Measurements from ENCODE around the gene PIGW.

The PIGW gene

DNA sequence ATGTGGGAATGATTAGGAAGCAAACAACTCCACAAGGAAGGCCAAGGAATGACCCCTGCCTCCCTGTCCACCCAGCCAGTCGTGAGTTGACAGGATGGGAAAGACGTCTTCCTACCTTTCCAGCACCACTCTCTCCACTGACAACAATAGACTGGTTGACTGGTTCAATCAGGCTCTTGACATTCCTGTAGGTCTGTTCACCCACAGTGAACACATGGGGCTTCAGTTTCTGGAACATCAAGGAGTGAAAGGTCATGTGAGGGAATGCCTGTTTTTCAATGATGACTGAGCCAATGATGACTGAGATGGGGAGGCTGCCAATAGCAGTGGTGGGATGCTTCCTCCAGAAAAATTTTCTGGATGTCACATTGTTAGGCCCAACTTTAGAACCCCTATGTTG is 9.7 kb upstream of the PIGW start:
- no peaks in the 10 kb centered on the region for H3K4me1 ChIP-seq (ENCODE audit: control insufficient read depth in 5 of 5, insufficient read depth in 5 of 5, low read length in 5 of 5)
- no peak overlapping the region for H3K9ac ChIP-seq (ENCODE audit: low read length in 5 of 5)
- H3K4me3 ChIP-seq (ENCODE audit: low read depth in 1 of 5, low read length in 5 of 5), result no peak overlapping the region
- peaks cover 7 to 53% (median 46%) of the 10 kb centered on the region in 5 donors for H3K36me3 ChIP-seq (ENCODE audit: control insufficient read depth in 5 of 5, insufficient read depth in 5 of 5, low read length in 5 of 5)
- no peak overlapping the region for H3K27ac ChIP-seq (ENCODE audit: low read depth, low read length)
- no peaks in the 10 kb centered on the region for H3K27me3 ChIP-seq (ENCODE audit: control insufficient read depth in 5 of 5, insufficient read depth in 4 of 5, low read length in 5 of 5)
- H3K9me3 ChIP-seq (ENCODE audit: control insufficient read depth in 5 of 5, low read length in 5 of 5), result no peaks in the 10 kb centered on the region

DNA sequence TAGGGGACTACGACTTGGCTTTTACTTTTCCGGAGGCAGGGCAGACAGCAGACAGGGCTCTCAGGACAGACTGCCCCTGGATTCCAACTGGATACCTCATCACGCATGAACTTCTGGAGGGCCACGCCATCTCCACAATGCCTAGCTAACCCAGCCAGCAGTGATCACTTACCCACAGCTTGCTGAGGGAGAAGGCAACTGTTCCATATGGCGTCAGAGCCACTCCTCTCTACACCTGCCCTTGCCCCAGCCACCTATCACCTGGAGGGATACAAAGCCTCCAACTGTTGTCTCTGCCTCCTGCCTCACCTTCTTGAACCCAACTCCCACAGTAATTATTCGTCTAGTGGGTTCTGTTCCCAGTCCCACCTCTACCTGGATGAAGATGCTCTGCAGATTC is 8.9 kb upstream of the PIGW start:
- H3K4me3 ChIP-seq (ENCODE audit: low read depth in 1 of 5, low read length in 5 of 5), result no peak overlapping the region
- H3K9me3 ChIP-seq (ENCODE audit: control insufficient read depth in 5 of 5, low read length in 5 of 5), result no peaks in the 10 kb centered on the region
- H3K27me3 ChIP-seq (ENCODE audit: control insufficient read depth in 5 of 5, insufficient read depth in 4 of 5, low read length in 5 of 5), result no peaks in the 10 kb centered on the region
- H3K36me3 ChIP-seq (ENCODE audit: control insufficient read depth in 5 of 5, insufficient read depth in 5 of 5, low read length in 5 of 5), result peaks cover 7 to 49% (median 46%) of the 10 kb centered on the region in 5 donors
- no peak overlapping the region for H3K27ac ChIP-seq (ENCODE audit: low read depth, low read length)
- no peak overlapping the region for H3K9ac ChIP-seq (ENCODE audit: low read length in 5 of 5)
- H3K4me1 ChIP-seq (ENCODE audit: control insufficient read depth in 5 of 5, insufficient read depth in 5 of 5, low read length in 5 of 5), result no peaks in the 10 kb centered on the region

DNA sequence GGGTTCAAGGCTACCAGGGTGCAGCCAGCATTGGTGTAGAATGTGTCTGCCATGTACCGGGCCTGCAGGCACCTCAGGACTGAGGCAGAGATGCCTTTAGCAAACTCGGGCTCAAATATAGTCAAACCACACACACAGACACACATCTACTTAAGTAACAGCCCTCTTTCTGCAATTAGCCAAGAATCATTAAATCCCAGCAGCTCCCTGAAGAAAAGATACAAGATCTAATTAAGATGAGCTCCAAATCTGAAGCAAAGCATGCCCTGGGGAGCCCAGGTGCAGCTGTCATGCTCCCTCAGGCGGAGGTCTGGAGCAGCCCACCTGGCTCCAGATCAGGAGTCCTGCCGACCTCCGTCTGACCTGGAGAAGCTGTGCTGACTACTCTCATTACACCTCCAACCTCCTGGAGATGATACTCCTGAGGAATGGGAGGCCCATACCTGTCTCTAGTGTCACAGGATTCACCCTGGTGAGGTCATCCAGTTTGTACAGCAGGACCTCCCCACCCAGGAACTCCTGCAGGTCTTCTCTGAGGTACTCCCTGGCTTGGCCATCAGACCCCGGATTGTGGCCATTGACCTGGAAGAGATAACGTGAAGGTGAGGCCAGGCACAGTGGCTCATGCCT is 7.1 kb upstream of the PIGW start:
- H3K9ac ChIP-seq (ENCODE audit: low read length in 5 of 5), result no peak overlapping the region
- no peak overlapping the region for H3K27ac ChIP-seq (ENCODE audit: low read depth, low read length)
- H3K4me1 ChIP-seq (ENCODE audit: control insufficient read depth in 5 of 5, insufficient read depth in 5 of 5, low read length in 5 of 5), result no peaks in the 10 kb centered on the region
- H3K9me3 ChIP-seq (ENCODE audit: control insufficient read depth in 5 of 5, low read length in 5 of 5), result no peaks in the 10 kb centered on the region
- no peaks in the 10 kb centered on the region for H3K27me3 ChIP-seq (ENCODE audit: control insufficient read depth in 5 of 5, insufficient read depth in 4 of 5, low read length in 5 of 5)
- H3K36me3 ChIP-seq (ENCODE audit: control insufficient read depth in 5 of 5, insufficient read depth in 5 of 5, low read length in 5 of 5), result peaks cover 7 to 63% (median 57%) of the 10 kb centered on the region in 5 donors
- H3K4me3 ChIP-seq (ENCODE audit: low read depth in 1 of 5, low read length in 5 of 5), result no peak overlapping the region

DNA sequence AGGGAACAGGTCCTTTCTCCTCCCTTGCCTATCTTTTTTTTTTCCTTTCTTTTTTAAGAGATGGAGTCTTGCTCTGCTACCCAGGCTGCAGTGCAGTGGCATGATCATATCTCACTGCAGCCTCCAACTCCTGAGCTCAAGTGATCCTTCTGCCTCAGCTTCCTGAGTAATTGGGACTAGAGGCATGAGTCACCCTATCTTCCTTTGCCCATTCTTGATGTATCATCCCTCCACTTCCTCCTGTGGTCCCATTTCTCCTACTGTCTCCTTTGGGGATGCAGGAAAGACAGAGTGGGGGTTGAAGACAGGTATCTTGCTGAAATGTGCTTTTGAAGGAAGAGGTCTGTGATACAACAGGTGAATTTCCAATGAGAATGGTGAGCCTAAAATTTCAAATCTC is 5.7 kb upstream of the PIGW start:
- no peak overlapping the region for H3K4me3 ChIP-seq (ENCODE audit: low read depth in 1 of 5, low read length in 5 of 5)
- no peaks in the 10 kb centered on the region for H3K9me3 ChIP-seq (ENCODE audit: control insufficient read depth in 5 of 5, low read length in 5 of 5)
- peaks cover 0 to 6% (median 4%) of the 10 kb centered on the region in 5 donors for H3K4me1 ChIP-seq (ENCODE audit: control insufficient read depth in 5 of 5, insufficient read depth in 5 of 5, low read length in 5 of 5)
- peaks cover 5 to 65% (median 60%) of the 10 kb centered on the region in 5 donors for H3K36me3 ChIP-seq (ENCODE audit: control insufficient read depth in 5 of 5, insufficient read depth in 5 of 5, low read length in 5 of 5)
- no peak overlapping the region for H3K27ac ChIP-seq (ENCODE audit: low read depth, low read length)
- no peak overlapping the region for H3K9ac ChIP-seq (ENCODE audit: low read length in 5 of 5)
- H3K27me3 ChIP-seq (ENCODE audit: control insufficient read depth in 5 of 5, insufficient read depth in 4 of 5, low read length in 5 of 5), result no peaks in the 10 kb centered on the region

DNA sequence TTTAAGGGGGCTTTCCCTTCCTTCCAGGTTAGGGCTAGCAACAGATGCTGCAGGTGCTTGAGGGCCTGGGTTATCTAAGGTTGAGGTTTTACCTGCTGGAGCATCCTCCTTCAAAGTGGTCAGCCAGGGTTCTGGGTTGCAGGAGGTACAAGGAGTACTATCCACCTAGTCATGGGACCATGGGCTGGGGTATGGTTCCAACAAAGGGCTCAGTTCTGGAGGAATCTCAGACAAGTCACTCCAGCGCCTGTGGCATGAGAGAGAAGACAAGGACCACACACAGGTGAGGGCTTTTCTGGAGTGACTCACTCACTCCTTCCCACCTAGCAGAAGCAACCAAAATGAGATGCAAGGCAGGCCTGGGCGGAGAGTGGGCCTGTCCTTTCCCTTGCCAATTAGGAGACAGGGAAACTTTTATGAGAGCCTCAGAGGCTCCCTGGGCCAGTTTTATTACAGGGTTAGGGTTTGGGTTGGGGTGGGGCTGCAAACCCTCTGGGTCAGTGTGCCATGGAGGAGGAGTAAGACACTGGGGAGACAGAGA is 2.3 kb upstream of the PIGW start:
- H3K4me3 ChIP-seq (ENCODE audit: low read depth in 1 of 5, low read length in 5 of 5), result no peak overlapping the region
- H3K4me1 ChIP-seq (ENCODE audit: control insufficient read depth in 5 of 5, insufficient read depth in 5 of 5, low read length in 5 of 5), result peaks cover 0 to 24% (median 19%) of the 10 kb centered on the region in 5 donors
- peaks cover 4 to 40% (median 34%) of the 10 kb centered on the region in 5 donors for H3K36me3 ChIP-seq (ENCODE audit: control insufficient read depth in 5 of 5, insufficient read depth in 5 of 5, low read length in 5 of 5)
- H3K27ac ChIP-seq (ENCODE audit: low read depth, low read length), result no peak overlapping the region
- no peak overlapping the region for H3K9ac ChIP-seq (ENCODE audit: low read length in 5 of 5)
- no peaks in the 10 kb centered on the region for H3K27me3 ChIP-seq (ENCODE audit: control insufficient read depth in 5 of 5, insufficient read depth in 4 of 5, low read length in 5 of 5)
- no peaks in the 10 kb centered on the region for H3K9me3 ChIP-seq (ENCODE audit: control insufficient read depth in 5 of 5, low read length in 5 of 5)

DNA sequence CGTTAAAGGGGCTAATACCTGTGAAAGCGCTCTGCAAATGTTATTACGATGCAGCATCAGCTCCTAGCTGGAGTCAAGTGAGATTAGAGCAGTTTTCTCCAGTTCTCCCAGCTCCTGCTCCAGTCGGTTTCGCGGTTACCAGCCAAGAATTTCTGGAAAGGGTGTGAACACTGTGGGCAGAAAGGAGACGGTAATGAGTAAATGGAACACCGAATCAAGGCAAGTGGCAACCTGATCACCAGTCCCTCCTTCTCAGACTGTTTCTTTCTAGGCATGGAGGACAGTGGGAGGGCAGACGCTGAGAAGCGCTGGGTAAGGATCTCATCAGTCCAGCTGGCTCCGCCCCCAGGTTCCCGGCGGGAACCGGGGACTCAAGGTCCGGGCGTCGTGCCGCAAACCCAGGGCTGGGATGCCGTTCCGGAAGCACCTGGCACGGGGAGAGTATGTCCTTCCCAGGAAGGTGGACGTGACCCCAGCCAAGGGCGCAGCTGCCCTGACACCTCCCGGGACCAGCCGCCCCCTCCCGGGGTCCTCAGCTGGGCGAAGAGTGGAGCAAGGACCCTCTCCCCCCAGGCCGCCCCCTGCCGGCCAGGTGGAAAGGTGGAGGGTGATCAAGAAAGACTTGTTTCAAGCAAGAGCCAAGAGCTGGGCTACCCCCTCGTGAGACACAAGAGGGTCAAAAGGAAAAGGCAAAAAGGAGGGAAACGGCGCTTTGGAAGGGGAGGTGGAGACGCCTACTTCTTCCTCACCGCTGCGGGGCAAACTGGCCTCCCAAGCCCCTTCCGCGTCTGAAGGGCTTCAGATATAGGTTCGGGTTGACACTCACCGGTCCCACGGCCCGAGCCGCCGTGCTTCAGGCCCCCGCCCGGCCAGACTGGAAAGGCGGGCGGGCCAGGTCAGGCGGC is 600 bp upstream of the PIGW start:
- peak overlapping the region; percentile 63 to 97 (median 79) for H3K9ac ChIP-seq (ENCODE audit: low read length in 5 of 5)
- peak overlapping the region; percentile 90 to 97 (median 94) for H3K4me3 ChIP-seq (ENCODE audit: low read depth in 1 of 5, low read length in 5 of 5)
- H3K4me1 ChIP-seq (ENCODE audit: control insufficient read depth in 5 of 5, insufficient read depth in 5 of 5, low read length in 5 of 5), result peaks cover 0 to 24% (median 19%) of the 10 kb centered on the region in 5 donors
- H3K36me3 ChIP-seq (ENCODE audit: control insufficient read depth in 5 of 5, insufficient read depth in 5 of 5, low read length in 5 of 5), result peaks cover 8 to 30% (median 27%) of the 10 kb centered on the region in 5 donors
- H3K9me3 ChIP-seq (ENCODE audit: control insufficient read depth in 5 of 5, low read length in 5 of 5), result no peaks in the 10 kb centered on the region
- H3K27ac ChIP-seq (ENCODE audit: low read depth, low read length), result peak overlapping the region; percentile 92
- H3K27me3 ChIP-seq (ENCODE audit: control insufficient read depth in 5 of 5, insufficient read depth in 4 of 5, low read length in 5 of 5), result no peaks in the 10 kb centered on the region

DNA sequence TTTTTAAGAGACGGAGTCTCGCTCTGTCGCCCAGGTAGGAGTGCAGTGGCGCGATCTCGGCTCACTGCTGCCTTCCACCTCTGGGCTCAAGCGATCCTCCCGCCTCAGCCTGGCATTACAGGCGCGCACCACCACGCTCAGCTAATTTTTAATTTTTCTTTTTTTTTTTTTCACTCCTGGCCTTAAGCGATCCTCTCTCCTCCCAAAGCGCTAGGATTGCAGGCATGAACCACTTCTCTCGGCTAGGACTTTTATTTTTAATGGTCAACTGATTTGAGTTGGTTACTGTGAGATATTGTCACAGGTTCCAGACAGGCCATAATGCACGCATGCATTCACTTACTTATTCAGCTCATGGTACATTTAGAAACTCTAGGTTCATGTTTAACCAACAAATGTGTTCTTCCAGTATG is 888 bp downstream of the PIGW start:
- H3K36me3 ChIP-seq (ENCODE audit: control insufficient read depth in 5 of 5, insufficient read depth in 5 of 5, low read length in 5 of 5), result peaks cover 8 to 30% (median 20%) of the 10 kb centered on the region in 5 donors
- H3K9ac ChIP-seq (ENCODE audit: low read length in 5 of 5), result peak overlapping the region in 4 of 5 donors; percentile 33 to 97 (median 84)
- H3K27ac ChIP-seq (ENCODE audit: low read depth, low read length), result peak overlapping the region; percentile 92

DNA sequence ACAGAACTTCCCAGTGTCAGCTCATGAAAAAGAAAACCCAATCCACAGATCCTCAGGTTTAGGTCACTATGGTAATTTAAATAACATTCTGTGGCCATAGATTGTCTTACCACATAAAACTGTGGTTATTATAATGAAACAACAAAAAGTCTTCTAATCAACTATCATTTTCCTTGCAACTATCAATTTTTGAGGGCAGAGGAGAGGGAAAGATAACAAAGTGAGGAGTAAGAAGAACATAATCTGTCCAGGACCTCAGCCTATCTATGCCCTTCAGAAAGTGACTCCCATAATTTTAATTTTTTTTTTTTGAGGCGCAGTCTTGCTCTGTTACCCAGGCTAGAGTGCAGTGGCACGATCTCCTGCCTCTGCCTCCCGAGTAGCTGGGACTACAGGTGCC is 5.9 kb downstream of the PIGW start:
- no peak overlapping the region for H3K9ac ChIP-seq (ENCODE audit: low read length in 5 of 5)
- H3K4me3 ChIP-seq (ENCODE audit: low read depth in 1 of 5, low read length in 5 of 5), result no peak overlapping the region
- H3K27me3 ChIP-seq (ENCODE audit: control insufficient read depth in 5 of 5, insufficient read depth in 4 of 5, low read length in 5 of 5), result no peaks in the 10 kb centered on the region
- H3K27ac ChIP-seq (ENCODE audit: low read depth, low read length), result no peak overlapping the region
- H3K9me3 ChIP-seq (ENCODE audit: control insufficient read depth in 5 of 5, low read length in 5 of 5), result no peaks in the 10 kb centered on the region
- peaks cover 3 to 12% (median 10%) of the 10 kb centered on the region in 5 donors for H3K36me3 ChIP-seq (ENCODE audit: control insufficient read depth in 5 of 5, insufficient read depth in 5 of 5, low read length in 5 of 5)
- H3K4me1 ChIP-seq (ENCODE audit: control insufficient read depth in 5 of 5, insufficient read depth in 5 of 5, low read length in 5 of 5), result peaks cover 0 to 19% (median 15%) of the 10 kb centered on the region in 5 donors

More for the DNA sequence above, 888 bp downstream of the PIGW start:
- Histone ChIP-seq H3K9me3 (ENCODE audit: control insufficient read depth in 5 of 5, low read length in 5 of 5) (no peaks in the 10 kb centered on the region), H3K4me1 (ENCODE audit: control insufficient read depth in 5 of 5, insufficient read depth in 5 of 5, low read length in 5 of 5) (peaks cover 0 to 24% (median 19%) of the 10 kb centered on the region in 5 donors), H3K4me3 (ENCODE audit: low read depth in 1 of 5, low read length in 5 of 5) (peak overlapping the region; percentile 81 to 97 (median 93)), H3K27me3 (ENCODE audit: control insufficient read depth in 5 of 5, insufficient read depth in 4 of 5, low read length in 5 of 5) (no peaks in the 10 kb centered on the region)

DNA sequence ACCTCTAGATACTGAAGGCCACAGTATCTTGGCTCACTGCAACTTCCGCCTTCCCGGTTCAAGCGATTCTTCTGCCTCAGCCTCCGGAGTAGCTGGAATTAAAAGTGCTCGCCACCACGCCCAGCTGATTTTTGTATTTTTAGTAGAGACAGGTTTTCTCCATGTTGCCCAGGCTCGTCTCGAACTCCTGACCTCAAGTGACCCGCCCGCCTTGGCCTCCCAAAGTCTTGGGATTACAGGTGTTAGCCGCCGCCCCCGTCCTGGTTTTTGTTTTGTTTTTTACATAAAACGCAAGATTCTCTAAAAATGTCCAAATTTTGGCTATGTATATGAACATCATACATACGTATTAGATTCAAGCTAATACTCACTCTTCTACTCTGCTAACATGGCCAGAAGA is 8.0 kb downstream of the PIGW start:
- H3K4me3 ChIP-seq (ENCODE audit: low read depth in 1 of 5, low read length in 5 of 5), result no peak overlapping the region
- H3K4me1 ChIP-seq (ENCODE audit: control insufficient read depth in 5 of 5, insufficient read depth in 5 of 5, low read length in 5 of 5), result peaks cover 0 to 35% (median 30%) of the 10 kb centered on the region in 5 donors
- no peaks in the 10 kb centered on the region for H3K9me3 ChIP-seq (ENCODE audit: control insufficient read depth in 5 of 5, low read length in 5 of 5)
- no peaks in the 10 kb centered on the region for H3K27me3 ChIP-seq (ENCODE audit: control insufficient read depth in 5 of 5, insufficient read depth in 4 of 5, low read length in 5 of 5)
- no peak overlapping the region for H3K9ac ChIP-seq (ENCODE audit: low read length in 5 of 5)
- peaks cover 0 to 10% (median 6%) of the 10 kb centered on the region in 5 donors for H3K36me3 ChIP-seq (ENCODE audit: control insufficient read depth in 5 of 5, insufficient read depth in 5 of 5, low read length in 5 of 5)
- H3K27ac ChIP-seq (ENCODE audit: low read depth, low read length), result no peak overlapping the region

DNA sequence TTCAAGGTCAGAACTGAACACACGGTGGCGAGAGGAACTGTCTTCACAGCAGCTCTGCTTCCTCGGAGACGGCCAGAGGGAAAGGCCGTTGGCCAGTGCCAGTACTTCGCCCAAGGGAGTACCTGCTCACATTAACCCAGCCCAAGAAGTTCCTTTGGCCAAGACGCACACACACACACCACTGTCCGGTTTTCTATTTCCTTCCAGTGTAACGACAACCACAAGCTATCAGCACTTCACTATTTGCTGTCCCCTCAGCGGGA is 9.2 kb downstream of the PIGW start:
- peaks cover 0 to 10% (median 0%) of the 10 kb centered on the region in 5 donors for H3K36me3 ChIP-seq (ENCODE audit: control insufficient read depth in 5 of 5, insufficient read depth in 5 of 5, low read length in 5 of 5)
- no peaks in the 10 kb centered on the region for H3K9me3 ChIP-seq (ENCODE audit: control insufficient read depth in 5 of 5, low read length in 5 of 5)
- peak overlapping the region; percentile 90 to 99 (median 97) for H3K9ac ChIP-seq (ENCODE audit: low read length in 5 of 5)
- peaks cover 3 to 44% (median 39%) of the 10 kb centered on the region in 5 donors for H3K4me1 ChIP-seq (ENCODE audit: control insufficient read depth in 5 of 5, insufficient read depth in 5 of 5, low read length in 5 of 5)
- peak overlapping the region; percentile 72 to 97 (median 88) for H3K4me3 ChIP-seq (ENCODE audit: low read depth in 1 of 5, low read length in 5 of 5)
- H3K27ac ChIP-seq (ENCODE audit: low read depth, low read length), result peak overlapping the region; percentile 98
- no peaks in the 10 kb centered on the region for H3K27me3 ChIP-seq (ENCODE audit: control insufficient read depth in 5 of 5, insufficient read depth in 4 of 5, low read length in 5 of 5)

Data from subcutaneous abdominal adipose tissue (tissue), 5 donors.